Mesothelial cell of epicardium (in vitro differentiated cells): ENCODE measurements around the gene KCNMA1. TPM values are rescaled to one million over a fixed set of nuclear protein-coding genes. Genes with fewer than 3 reads are reported as not detected.

Experiments used
- DNase-seq, 2 experiments: peaks; one replicate each; pipeline ENCODE4 v3.0.0; 2021; ENCODE audit warnings: low spot score in 2 of 2; ENCODE audit not compliant: unreplicated experiment in 2 of 2
- H3K27ac Mint-ChIP-seq: 2 replicates; pipeline ENCODE4 v1.8.0; 2021; ENCODE audit warnings: mixed read lengths
- H3K27me3 Mint-ChIP-seq: 2 replicates; pipeline ENCODE4 v1.8.0; 2021; ENCODE audit warnings: low read depth, mixed read lengths
- H3K36me3 Mint-ChIP-seq: 2 replicates; pipeline ENCODE4 v1.8.0; 2021; ENCODE audit warnings: mixed read lengths
- H3K4me1 Mint-ChIP-seq: 2 replicates; pipeline ENCODE4 v1.8.0; 2021; ENCODE audit warnings: mixed read lengths
- H3K4me3 Mint-ChIP-seq: 2 replicates; pipeline ENCODE4 v1.8.0; 2021; ENCODE audit warnings: mild to moderate bottlenecking, moderate library complexity, mixed read lengths
- H3K9me3 Mint-ChIP-seq: 2 replicates; pipeline ENCODE4 v1.8.0; 2021; ENCODE audit warnings: mixed read lengths
- CTCF ChIP-seq: fragments of 200-600 bp; sonication (generic); IDR thresholded peaks from one replicate; pipeline ENCODE4 v1.5.0; 2021; ENCODE audit warnings: antibody characterized with exemption; ENCODE audit not compliant: unreplicated experiment
- total RNA-seq: library from RNA; stranded (reverse); gene quantifications from 3 replicates; pipeline ENCODE4 v1.2.1, GENCODE V29; 2021

KCNMA1 gene
- total RNA-seq, 1 donor from 2014 or later = 44.0 TPM

- Mint-ChIP-seq H3K4me3 (no peak overlapping the region), H3K9me3 (peaks cover 3% of the 10 kb centered on the region), H3K27ac (no peak overlapping the region), H3K36me3 (no peaks in the 10 kb centered on the region), H3K4me1 (peaks cover 34% of the 10 kb centered on the region), H3K27me3 (no peaks in the 10 kb centered on the region)
- TF ChIP-seq CTCF = no peak
- DNase-seq = no peak
Observed at GRCh38 chr10:77146712-77147336, 490.8 kb downstream of the KCNMA1 start.

- DNase-seq = no peak
- Mint-ChIP-seq H3K9me3 (peaks cover 3% of the 10 kb centered on the region), H3K4me3 (no peak overlapping the region), H3K27me3 (no peaks in the 10 kb centered on the region), H3K36me3 (no peaks in the 10 kb centered on the region), H3K4me1 (peaks cover 22% of the 10 kb centered on the region), H3K27ac (no peak overlapping the region)
- no peak for TF ChIP-seq CTCF
Observed at GRCh38 chr10:77144656-77145055, 493.0 kb downstream of the KCNMA1 start.

GRCh38 chr10:77139252-77140160, 498.1 kb downstream of the KCNMA1 start:
- peaks cover 4% of the 10 kb centered on the region for H3K9me3 Mint-ChIP-seq
- no peak for DNase-seq
- H3K36me3 Mint-ChIP-seq = no peaks in the 10 kb centered on the region
- H3K4me3 Mint-ChIP-seq = no peak overlapping the region
- no peak for TF ChIP-seq CTCF
- peaks cover 37% of the 10 kb centered on the region for H3K4me1 Mint-ChIP-seq
- H3K27ac Mint-ChIP-seq = peak overlapping the region; percentile 28
- no peaks in the 10 kb centered on the region for H3K27me3 Mint-ChIP-seq

- H3K4me1 Mint-ChIP-seq = peaks cover 37% of the 10 kb centered on the region
- no peak for DNase-seq
- H3K36me3 Mint-ChIP-seq = peaks cover 2% of the 10 kb centered on the region
- peaks cover 6% of the 10 kb centered on the region for H3K9me3 Mint-ChIP-seq
- no peaks in the 10 kb centered on the region for H3K27me3 Mint-ChIP-seq
- no peak for TF ChIP-seq CTCF
- H3K4me3 Mint-ChIP-seq = no peak overlapping the region
- H3K27ac Mint-ChIP-seq = no peak overlapping the region
Observed at GRCh38 chr10:77138541-77138940, 499.1 kb downstream of the KCNMA1 start.

- H3K4me3 Mint-ChIP-seq = no peak overlapping the region
- H3K27ac Mint-ChIP-seq = no peak overlapping the region
- no peaks in the 10 kb centered on the region for H3K27me3 Mint-ChIP-seq
- peaks cover 2% of the 10 kb centered on the region for H3K36me3 Mint-ChIP-seq
- DNase-seq = no peak
- peaks cover 37% of the 10 kb centered on the region for H3K4me1 Mint-ChIP-seq
- peaks cover 3% of the 10 kb centered on the region for H3K9me3 Mint-ChIP-seq
- no peak for TF ChIP-seq CTCF
Observed at GRCh38 chr10:77135555-77135954, 502.1 kb downstream of the KCNMA1 start.
